ENCODE measurements around the gene GNB5.

GNB5 gene

DNA sequence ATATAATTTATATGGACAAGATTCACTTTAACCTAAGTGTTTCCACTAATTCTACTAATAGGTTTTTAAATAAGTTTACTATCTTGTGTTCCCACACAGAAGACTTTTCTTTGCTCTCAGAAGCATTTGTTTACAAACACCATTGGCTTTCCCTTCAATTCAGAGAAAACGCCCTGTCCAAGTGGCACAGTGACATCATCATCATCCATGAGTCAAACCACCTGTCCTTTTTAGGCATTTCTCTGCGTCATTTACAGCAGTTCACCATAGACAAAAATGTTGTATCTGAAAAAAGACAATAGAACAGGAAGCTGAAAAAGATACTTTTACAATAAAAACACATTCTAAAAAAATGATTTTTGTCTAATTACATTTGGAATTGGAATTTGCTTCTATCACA lies 69.3 kb downstream of the GNB5 start:
- WGBS, 2 experiments (ENCODE audit: insufficient coverage in 2 of 2), result 88 to 100% methylated on average over 1 of the region's 2 CpGs

GRCh38 chr15:52121006-52121405 lies 70.2 kb downstream of the GNB5 start:
- Histone ChIP-seq H3K27ac (ENCODE audit: low read depth, low read length, severe bottlenecking) (no peak overlapping the region), H3K4me3 (ENCODE audit: extremely low read depth, insufficient read depth, low read length, poor library complexity, severe bottlenecking) (no peak overlapping the region)
- WGBS, 2 experiments (ENCODE audit: insufficient coverage in 2 of 2), result 94 to 100% methylated on average over 2 to 3 of the region's 5 CpGs

More for the DNA sequence above, 69.3 kb downstream of the GNB5 start:
- Histone ChIP-seq H3K4me1 (ENCODE audit: control insufficient read depth, insufficient read depth, low read length, poor library complexity, severe bottlenecking) (peaks cover 10% of the 10 kb centered on the region), H3K27ac (ENCODE audit: low read depth, low read length, severe bottlenecking) (no peak overlapping the region), H3K9me3 (ENCODE audit: control insufficient read depth, low read length) (no peaks in the 10 kb centered on the region), H3K4me3 (ENCODE audit: extremely low read depth, insufficient read depth, low read length, poor library complexity, severe bottlenecking) (no peak overlapping the region), H3K36me3 (ENCODE audit: control insufficient read depth, insufficient read depth, low read length) (no peaks in the 10 kb centered on the region)

DNA sequence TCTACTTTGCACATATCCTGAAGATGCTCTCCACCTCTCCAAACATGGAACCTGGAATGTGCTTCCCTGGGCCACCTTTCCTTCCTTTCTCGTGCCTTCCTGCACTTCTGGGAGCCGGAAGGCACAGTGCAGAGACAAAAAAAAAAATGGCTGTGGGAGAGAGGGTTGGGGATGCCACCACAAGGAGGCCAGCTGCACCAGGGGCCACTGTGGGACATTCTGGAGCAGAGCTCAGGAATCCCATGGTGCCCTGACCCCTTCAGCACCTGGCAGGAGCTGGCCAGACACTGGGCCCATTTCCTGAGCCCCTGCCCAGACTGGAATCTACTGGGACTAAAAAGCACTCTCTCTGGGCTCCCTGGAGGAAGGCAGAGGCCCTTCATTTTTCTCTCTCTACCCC lies 70.7 kb downstream of the GNB5 start:
- WGBS, 2 experiments (ENCODE audit: insufficient coverage in 2 of 2), result 83% methylated on average over 2 of the region's 2 CpGs; no CpG with 5 or more reads in 1 of the 2 experiments

More at GRCh38 chr15:52121006-52121405, 70.2 kb downstream of the GNB5 start:
- H3K4me1 ChIP-seq (ENCODE audit: control insufficient read depth, insufficient read depth, low read length, poor library complexity, severe bottlenecking), result peaks cover 14% of the 10 kb centered on the region
- H3K9me3 ChIP-seq (ENCODE audit: control insufficient read depth, low read length), result no peaks in the 10 kb centered on the region
- no peaks in the 10 kb centered on the region for H3K36me3 ChIP-seq (ENCODE audit: control insufficient read depth, insufficient read depth, low read length)

GRCh38 chr15:52118969-52119749 lies 72.0 kb downstream of the GNB5 start:
- H3K4me3 ChIP-seq (ENCODE audit: extremely low read depth, insufficient read depth, low read length, poor library complexity, severe bottlenecking), result no peak overlapping the region
- WGBS, 2 experiments (ENCODE audit: insufficient coverage in 2 of 2), result 50 to 84% methylated on average over 2 of the region's 3 CpGs
- H3K9me3 ChIP-seq (ENCODE audit: control insufficient read depth, low read length), result no peaks in the 10 kb centered on the region
- no peaks in the 10 kb centered on the region for H3K36me3 ChIP-seq (ENCODE audit: control insufficient read depth, insufficient read depth, low read length)
- peaks cover 7% of the 10 kb centered on the region for H3K4me1 ChIP-seq (ENCODE audit: control insufficient read depth, insufficient read depth, low read length, poor library complexity, severe bottlenecking)
- H3K27ac ChIP-seq (ENCODE audit: low read depth, low read length, severe bottlenecking), result no peak overlapping the region

More for the DNA sequence above, 70.7 kb downstream of the GNB5 start:
- peaks cover 14% of the 10 kb centered on the region for H3K4me1 ChIP-seq (ENCODE audit: control insufficient read depth, insufficient read depth, low read length, poor library complexity, severe bottlenecking)
- no peak overlapping the region for H3K27ac ChIP-seq (ENCODE audit: low read depth, low read length, severe bottlenecking)
- H3K4me3 ChIP-seq (ENCODE audit: extremely low read depth, insufficient read depth, low read length, poor library complexity, severe bottlenecking), result no peak overlapping the region
- no peaks in the 10 kb centered on the region for H3K9me3 ChIP-seq (ENCODE audit: control insufficient read depth, low read length)
- H3K36me3 ChIP-seq (ENCODE audit: control insufficient read depth, insufficient read depth, low read length), result no peaks in the 10 kb centered on the region

GRCh38 chr15:52117549-52117948 lies 73.6 kb downstream of the GNB5 start:
- H3K4me3 ChIP-seq (ENCODE audit: extremely low read depth, insufficient read depth, low read length, poor library complexity, severe bottlenecking), result no peak overlapping the region
- no peaks in the 10 kb centered on the region for H3K36me3 ChIP-seq (ENCODE audit: control insufficient read depth, insufficient read depth, low read length)
- WGBS, 2 experiments (ENCODE audit: insufficient coverage in 2 of 2), result 88 to 92% methylated on average over 7 to 8 of the region's 9 CpGs
- peaks cover 4% of the 10 kb centered on the region for H3K4me1 ChIP-seq (ENCODE audit: control insufficient read depth, insufficient read depth, low read length, poor library complexity, severe bottlenecking)
- H3K27ac ChIP-seq (ENCODE audit: low read depth, low read length, severe bottlenecking), result no peak overlapping the region
- no peaks in the 10 kb centered on the region for H3K9me3 ChIP-seq (ENCODE audit: control insufficient read depth, low read length)

GRCh38 chr15:52115598-52116427 lies 75.4 kb downstream of the GNB5 start:
- H3K36me3 ChIP-seq (ENCODE audit: control insufficient read depth, insufficient read depth, low read length), result no peaks in the 10 kb centered on the region
- no peaks in the 10 kb centered on the region for H3K9me3 ChIP-seq (ENCODE audit: control insufficient read depth, low read length)
- peaks cover 4% of the 10 kb centered on the region for H3K4me1 ChIP-seq (ENCODE audit: control insufficient read depth, insufficient read depth, low read length, poor library complexity, severe bottlenecking)
- H3K27ac ChIP-seq (ENCODE audit: low read depth, low read length, severe bottlenecking), result no peak overlapping the region
- no peak overlapping the region for H3K4me3 ChIP-seq (ENCODE audit: extremely low read depth, insufficient read depth, low read length, poor library complexity, severe bottlenecking)
- 88 to 95% methylated on average over 6 of the region's 9 CpGs for WGBS, 2 experiments (ENCODE audit: insufficient coverage in 2 of 2)

DNA sequence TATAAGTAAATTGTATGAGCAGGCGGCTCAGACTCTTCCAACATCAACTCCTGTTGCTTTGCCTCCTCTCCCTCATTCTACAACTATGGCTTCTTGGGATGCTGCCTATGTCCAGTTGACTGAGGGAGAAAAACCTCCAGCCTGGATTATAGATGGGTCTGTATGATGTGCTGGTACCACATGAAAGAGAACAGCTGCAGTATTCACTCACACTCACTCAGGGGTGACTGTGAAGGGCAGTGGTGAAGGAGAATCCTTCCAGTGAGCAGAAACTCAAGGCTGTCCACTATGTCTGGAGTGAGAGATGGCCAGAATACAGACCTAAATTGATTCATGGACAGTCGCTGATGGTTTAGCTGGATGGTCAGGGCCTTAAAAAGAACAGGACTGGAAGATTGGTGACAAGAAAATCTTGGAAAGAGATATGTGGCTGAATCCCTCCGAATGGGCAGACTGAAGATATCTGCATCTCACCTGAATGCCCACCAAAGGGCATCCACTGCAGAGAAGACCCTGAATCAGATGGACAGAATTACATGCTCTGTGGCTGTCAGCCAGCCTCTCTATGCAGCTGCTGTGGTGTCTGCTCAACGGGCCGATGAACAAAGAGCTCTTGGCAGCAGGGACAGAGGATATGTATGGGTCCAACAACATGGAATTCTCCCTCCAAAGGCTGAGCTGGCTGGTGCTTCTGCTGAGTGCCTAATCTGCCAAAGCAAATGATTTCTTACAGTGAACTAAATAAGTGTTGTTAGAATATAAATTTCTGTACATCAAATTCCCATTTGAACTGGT lies 76.7 kb downstream of the GNB5 start:
- Histone ChIP-seq H3K9me3 (ENCODE audit: control insufficient read depth, low read length) (no peaks in the 10 kb centered on the region), H3K4me3 (ENCODE audit: extremely low read depth, insufficient read depth, low read length, poor library complexity, severe bottlenecking) (no peak overlapping the region), H3K27ac (ENCODE audit: low read depth, low read length, severe bottlenecking) (no peak overlapping the region), H3K4me1 (ENCODE audit: control insufficient read depth, insufficient read depth, low read length, poor library complexity, severe bottlenecking) (peaks cover 4% of the 10 kb centered on the region), H3K36me3 (ENCODE audit: control insufficient read depth, insufficient read depth, low read length) (no peaks in the 10 kb centered on the region)
- 77 to 84% methylated on average over 3 to 4 of the region's 5 CpGs for WGBS, 2 experiments (ENCODE audit: insufficient coverage in 2 of 2)

DNA sequence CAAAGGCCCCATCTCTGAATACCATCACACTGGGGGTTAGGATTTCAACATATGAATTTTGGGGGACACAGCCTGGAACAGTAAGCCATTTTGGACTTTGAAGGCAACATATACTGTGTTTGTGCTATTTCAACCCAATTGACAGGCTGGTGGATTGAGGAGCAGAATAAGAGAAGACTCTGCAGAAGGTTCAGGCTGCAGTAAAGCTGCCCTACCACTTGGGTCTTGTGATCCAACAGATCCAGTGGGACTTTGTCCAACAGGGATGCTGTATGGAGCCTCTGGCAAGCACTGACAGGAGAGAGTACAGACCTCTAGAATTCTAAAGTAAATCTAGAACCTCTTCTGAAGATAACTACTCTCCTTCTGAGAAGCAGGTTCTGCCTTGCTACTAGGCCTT lies 77.5 kb downstream of the GNB5 start:
- no peak overlapping the region for H3K27ac ChIP-seq (ENCODE audit: low read depth, low read length, severe bottlenecking)
- H3K36me3 ChIP-seq (ENCODE audit: control insufficient read depth, insufficient read depth, low read length), result no peaks in the 10 kb centered on the region
- H3K4me1 ChIP-seq (ENCODE audit: control insufficient read depth, insufficient read depth, low read length, poor library complexity, severe bottlenecking), result peaks cover 4% of the 10 kb centered on the region
- H3K4me3 ChIP-seq (ENCODE audit: extremely low read depth, insufficient read depth, low read length, poor library complexity, severe bottlenecking), result no peak overlapping the region
- no peaks in the 10 kb centered on the region for H3K9me3 ChIP-seq (ENCODE audit: control insufficient read depth, low read length)

DNA sequence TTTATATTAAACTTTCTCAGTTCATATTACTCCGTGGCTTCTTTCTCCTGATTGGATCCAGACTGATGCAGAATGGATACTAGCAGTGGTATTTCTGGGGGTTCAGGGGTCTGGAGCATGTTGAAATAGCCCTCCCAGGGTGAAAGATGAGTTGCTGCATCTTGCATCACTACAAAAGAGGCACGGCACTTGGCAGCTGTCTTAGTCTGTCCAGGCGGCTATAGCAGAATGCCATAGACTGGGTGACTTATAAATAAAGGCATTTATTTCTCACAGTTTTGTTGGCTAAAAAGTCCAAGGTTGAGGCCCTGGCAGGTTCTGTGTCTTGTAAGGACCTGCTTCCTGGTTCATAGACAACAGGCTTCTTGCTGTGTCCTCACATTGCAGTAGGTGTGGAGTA lies 78.0 kb downstream of the GNB5 start:
- 86 to 100% methylated on average over 1 to 2 of the region's 3 CpGs for WGBS, 2 experiments (ENCODE audit: insufficient coverage in 2 of 2)
- H3K4me1 ChIP-seq (ENCODE audit: control insufficient read depth, insufficient read depth, low read length, poor library complexity, severe bottlenecking), result peaks cover 4% of the 10 kb centered on the region
- H3K4me3 ChIP-seq (ENCODE audit: extremely low read depth, insufficient read depth, low read length, poor library complexity, severe bottlenecking), result no peak overlapping the region
- no peaks in the 10 kb centered on the region for H3K9me3 ChIP-seq (ENCODE audit: control insufficient read depth, low read length)
- H3K36me3 ChIP-seq (ENCODE audit: control insufficient read depth, insufficient read depth, low read length), result no peaks in the 10 kb centered on the region
- no peak overlapping the region for H3K27ac ChIP-seq (ENCODE audit: low read depth, low read length, severe bottlenecking)

- Histone ChIP-seq H3K4me1 (ENCODE audit: control insufficient read depth, insufficient read depth, low read length, poor library complexity, severe bottlenecking) (peaks cover 4% of the 10 kb centered on the region), H3K36me3 (ENCODE audit: control insufficient read depth, insufficient read depth, low read length) (no peaks in the 10 kb centered on the region), H3K9me3 (ENCODE audit: control insufficient read depth, low read length) (no peaks in the 10 kb centered on the region), H3K4me3 (ENCODE audit: extremely low read depth, insufficient read depth, low read length, poor library complexity, severe bottlenecking) (peak overlapping the region; percentile 21), H3K27ac (ENCODE audit: low read depth, low read length, severe bottlenecking) (no peak overlapping the region)
- WGBS, 2 experiments (ENCODE audit: insufficient coverage in 2 of 2), result 20 to 29% methylated on average over 56 to 60 of the region's 61 CpGs
Measured at GRCh38 chr15:52112203-52112750, 78.9 kb downstream of the GNB5 start.

All from mesodermal cell (in vitro differentiated cells).